Activated naive CD8-positive, alpha-beta T cell treated with anti-CD3 and anti-CD28 coated beads, Interleukin-2, amount 50 U/mL, for 16 hours (primary cell): ENCODE results near the gene ATXN1.
"Not testable (repeated sequence)": the region's sequence is repeated elsewhere in the genome, so short reads cannot be mapped to it uniquely, and the experiment has no call there.

Experiments used
- DNase-seq: peaks from one replicate; pipeline ENCODE4 v3.0.0-alpha.2; 2020; ENCODE audit warnings: low read depth, low spot score

The ATXN1 gene

DNA sequence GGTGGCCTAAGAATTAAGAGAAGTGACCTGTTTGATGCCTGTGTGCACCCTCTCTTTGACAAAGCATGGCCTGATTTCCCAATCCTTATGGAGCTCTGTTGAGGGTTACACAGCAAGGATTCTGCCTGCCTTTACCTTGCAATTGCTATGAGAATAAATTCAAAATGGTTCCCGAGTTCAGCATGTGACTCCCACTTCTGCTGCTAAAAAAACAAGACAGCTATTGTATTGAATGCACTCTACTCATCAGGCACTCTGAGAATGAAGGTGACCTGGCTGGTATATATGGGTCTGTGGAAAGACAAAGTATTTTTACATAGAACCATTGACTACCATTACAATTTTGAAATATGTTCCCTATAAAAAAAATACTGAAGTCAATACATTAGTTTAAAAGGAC is 190.3 kb downstream of the ATXN1 start:
- DNase-seq: no peak

DNA sequence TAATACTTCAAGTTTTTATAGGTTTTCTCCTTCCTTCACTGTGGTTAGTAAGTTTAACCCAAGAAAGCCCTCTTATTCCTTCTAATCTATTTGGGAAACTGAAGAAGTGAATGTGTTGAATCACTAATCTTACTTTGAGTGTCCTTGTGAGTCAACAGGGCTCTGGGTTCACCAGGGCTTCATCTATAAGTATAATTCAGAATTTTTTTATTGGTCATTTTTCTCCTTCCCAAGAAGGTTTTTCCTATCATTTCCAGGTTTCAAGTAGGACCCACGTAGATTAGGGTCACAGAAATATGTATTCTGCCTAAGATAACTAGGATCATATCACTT is 191.1 kb downstream of the ATXN1 start:
- no peak for DNase-seq

DNA sequence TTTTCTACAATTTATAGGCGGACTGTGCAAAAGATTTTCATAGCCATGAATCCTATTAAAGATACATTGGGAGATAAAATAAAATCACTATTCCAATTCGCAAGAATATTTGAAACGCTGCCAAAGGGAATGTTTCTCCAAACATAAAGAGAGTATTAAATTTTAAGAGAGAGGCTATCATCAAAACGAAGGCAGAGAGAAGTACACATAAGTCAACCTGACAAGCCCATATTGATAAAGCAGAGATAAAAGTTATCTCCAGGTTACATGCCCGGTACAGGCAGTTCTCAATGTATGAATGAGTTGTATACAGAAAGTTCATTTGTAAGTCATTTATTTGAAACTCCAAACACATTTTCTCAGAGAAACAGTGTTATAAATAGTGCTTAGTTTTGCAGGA is 193.1 kb downstream of the ATXN1 start:
- DNase-seq: no peak

DNA sequence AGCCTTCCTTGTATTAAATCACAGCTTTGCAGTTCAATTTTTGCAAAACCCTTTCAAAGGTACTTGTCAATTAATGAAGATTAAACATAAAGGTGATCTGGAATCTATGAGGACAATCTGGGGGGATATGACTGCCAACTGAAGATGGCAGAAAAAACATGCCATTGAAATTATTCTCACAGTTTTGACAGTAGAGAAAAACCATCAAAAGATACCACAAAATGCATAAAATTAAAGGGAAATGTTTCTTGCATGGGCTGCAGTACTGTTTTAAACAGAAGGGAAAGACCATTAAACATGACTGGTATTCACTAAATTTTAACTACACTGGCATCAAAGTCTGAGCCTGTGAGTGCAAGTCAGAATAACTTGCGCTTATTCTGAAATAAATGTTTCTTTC is 194.2 kb downstream of the ATXN1 start:
- no peak for DNase-seq

DNA sequence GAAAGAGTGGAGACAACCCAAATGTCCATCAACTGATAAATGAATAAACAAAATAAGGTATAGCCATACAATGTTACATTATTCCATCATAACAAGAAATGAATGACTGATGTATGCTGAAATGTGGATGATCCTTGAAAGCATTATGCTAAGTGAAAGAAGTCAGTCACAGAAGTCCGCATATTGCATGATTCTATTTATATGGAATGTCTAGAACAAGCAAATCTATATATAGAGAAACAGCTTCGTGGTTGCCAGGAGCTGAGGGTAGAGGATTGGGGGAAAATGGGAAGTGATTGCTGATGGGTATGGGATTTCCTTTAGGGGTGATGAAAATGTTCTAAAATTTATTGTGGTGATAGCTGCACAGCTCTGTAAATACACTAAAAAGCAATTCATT is 196.8 kb downstream of the ATXN1 start:
- DNase-seq: no peak

DNA sequence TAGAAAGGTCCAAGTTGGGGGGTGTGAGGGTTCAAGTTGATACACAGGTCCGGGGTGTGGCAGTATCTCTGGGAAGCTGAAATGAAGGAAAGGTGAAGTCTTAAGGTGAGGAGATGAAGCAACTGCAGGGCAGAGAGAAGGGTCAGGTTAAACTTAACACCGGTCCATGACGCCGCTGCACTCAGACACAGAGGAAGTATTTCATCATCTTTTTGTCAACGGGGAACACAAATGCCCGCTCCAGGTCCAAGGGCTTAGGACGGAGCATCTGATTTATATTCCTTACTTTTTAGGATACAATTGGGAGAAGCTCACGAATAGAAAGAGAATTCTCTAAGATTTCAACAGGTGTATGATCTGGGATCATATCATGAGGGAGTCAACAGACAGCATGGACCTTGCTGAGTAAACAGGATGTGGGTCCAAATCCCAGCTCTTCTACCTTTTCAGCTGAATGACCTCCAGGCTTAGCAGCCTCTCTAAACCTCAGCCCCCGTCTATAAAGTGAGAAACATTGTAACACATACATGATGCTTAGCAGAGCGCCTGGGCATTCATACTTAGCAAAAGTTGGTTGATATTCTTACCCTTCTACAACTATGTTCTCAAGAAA is 197.5 kb downstream of the ATXN1 start:
- no peak for DNase-seq

DNA sequence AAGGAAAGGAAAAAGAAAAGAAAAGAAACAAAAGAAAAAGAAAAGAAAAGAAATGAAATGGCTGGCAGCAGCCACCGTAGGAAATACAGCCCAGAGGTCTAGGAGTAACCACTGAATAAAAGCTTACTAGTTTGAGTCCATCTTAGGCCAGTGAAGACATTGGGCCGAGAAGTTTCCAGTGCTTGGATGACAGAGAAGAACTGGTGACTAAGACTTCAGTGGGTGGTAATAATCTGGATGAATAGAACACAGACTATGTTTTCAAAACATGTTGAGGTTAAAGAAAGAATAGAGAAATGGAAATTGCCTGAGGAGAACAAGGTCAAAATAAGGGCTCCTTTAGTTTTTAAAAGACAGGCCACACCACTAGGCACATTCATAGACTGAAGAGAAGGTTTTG is 198.8 kb downstream of the ATXN1 start:
- no peak for DNase-seq

DNA sequence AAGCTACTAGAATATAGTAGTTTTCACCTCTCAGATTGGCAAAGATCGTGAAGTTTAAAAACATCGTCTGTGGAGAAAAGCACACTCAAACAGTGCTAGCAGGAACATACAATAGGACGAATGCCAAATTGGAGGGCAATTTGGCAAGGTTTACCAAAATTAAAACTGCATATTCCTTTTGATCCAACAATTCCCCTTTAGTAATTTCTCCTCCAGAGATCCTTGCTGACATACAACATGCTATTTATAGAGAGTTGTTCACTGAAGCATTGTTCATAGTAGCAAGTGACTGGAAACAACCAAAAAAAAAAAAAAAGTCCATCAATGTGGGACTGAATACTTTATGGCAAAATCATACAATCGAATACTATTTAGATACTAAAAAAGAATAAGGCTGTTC is 202.2 kb downstream of the ATXN1 start:
- DNase-seq: no peak

DNA sequence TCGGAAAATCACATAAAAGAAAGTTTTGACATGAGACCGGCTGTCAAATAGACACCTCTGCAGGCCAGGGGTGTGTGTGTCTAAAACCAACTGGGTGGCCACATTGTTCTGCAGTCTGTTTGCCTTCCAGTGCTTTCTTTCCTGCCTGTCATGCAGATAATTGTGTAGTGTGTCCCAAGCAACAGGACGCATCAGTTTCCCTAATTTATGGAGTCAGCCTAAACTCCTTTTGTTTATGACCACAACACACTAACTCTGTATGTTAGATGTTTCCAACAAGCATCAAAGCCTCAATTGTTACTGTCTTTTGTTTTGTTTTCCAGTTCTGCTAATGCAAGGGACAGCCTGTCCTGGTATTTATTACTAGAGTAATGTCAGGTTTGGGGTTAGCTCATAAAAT is 205.7 kb downstream of the ATXN1 start:
- no peak for DNase-seq

DNA sequence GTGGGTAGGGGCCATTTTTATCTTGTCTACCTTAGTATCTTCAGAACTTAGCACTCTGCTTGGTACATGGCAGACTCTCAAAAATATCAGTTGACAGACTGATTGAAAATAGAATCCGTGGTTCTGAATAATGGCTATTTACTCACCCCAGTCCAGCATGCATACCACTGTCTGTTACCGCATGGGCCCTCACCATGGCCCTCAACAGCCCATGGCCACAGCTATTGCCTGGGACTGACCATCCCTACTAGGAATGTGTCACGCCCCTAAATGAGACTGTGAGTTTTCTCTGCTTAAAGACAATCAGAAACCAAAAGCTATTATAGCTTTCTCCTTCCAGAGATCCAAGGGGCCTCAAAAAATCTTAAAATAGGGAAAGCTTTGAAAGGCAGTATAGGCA is 207.7 kb downstream of the ATXN1 start:
- DNase-seq: no peak

DNA sequence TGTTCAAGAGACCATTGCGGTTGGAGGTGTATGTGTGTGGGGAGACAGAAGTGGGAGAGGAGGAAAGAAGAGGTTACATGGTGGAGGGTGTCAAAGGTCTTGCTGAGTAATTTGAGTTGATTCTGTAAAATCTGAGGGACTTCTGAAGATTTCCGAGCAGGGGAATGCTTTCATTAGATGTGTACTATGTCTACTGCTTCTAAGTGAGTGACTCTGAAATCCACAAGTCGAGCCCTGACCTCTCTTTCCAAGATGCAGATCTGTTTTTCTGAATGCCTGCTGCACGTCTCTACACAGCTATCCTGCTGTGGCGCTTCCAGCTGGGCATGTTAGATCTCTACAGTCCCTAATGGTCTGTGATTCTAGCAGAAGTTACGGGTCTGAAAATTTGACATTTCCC is 209.8 kb downstream of the ATXN1 start:
- DNase-seq: no peak

DNA sequence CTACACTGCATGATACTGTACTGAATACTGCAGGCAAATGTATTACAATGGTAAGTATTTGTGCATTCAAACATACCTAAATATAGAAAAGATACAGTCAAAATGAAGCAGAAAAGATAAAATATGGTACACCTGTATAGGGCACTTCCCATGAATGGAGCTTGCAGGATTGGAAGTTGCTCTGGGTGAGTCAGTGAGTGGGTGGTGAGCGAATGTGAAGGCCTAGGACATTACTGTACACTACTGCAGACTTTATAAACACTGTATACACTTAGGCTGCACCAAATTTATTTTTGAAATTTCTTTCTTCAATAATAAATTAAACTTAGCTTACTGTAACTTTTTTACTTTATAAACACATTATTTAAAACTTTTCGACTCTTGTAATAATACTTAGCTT is 213.1 kb downstream of the ATXN1 start:
- DNase-seq: no peak

DNA sequence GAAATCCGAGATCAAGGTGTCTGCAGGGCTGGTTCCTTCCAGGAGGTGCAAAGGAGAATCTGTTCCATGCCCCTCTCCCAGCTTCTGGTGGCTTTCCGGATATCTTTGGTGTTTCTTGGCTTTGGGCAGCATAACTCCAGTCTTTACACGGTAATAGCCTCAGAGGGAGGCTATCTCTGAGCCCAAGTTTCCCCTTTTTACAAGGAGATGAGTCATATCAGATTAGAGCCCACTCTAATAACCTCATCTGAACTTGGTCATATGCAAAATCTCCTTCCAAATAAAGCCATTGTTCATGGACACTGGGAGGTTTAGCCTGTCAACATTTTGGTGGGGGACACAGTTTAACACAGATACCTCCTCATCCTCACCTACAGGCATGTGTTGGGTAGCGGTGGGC is 213.7 kb downstream of the ATXN1 start:
- DNase-seq: no peak

DNA sequence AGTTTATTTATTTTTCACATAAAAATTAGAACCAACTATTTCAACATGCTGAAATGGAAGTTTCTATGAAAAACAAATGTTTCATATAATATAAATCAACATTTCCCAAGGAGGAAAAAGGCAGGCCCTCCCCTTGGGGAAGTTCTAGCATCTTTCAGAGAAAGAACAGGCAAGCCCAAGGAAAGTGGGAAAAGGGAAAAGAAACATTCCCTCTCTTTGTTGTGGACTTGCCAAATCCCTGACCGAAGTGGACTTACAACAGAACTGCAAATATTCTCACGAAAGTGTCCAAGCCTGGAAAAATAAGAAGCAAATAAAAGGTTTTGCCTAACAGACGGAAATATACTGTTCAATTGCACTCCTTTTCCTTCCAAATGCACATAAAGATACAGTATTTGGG is 214.4 kb downstream of the ATXN1 start:
- no peak for DNase-seq

DNA sequence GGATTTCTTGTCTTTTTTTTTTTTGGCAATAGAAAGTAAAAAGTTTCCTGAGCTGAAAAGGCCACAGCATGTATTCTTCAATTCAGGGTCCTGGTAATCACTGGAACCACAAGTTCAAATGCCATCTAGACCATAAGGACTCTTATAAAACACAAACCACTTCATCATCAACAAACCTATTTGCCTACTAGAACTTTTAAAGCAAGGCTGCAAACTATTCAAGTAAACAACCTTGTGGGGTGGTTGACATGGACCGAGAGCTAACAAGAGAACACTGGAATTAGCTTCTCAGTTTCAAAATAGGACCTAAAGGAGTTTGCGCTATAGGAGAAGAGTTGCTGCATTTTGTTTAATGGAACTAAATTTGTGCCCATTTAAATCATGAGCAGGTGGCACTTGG is 215.9 kb downstream of the ATXN1 start:
- DNase-seq: no peak

DNA sequence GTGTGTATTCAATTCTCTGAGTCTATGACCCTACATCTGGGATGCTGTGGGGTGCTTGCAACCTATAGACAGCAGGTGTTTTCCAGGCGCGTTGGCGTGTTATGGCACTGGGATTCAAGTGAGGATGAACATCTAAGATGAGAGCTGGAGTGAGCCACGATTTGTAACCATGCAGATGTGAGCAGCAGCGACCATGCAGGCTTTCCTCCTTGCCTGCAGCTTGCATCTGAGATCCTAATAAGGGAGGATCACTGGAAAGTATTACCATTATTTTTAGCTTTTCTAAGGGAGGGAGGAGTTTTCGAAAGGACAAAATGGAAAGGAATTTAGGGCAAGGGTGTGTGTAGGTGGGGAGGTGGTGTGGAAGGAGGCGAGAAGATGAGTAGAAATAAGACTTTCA is 216.7 kb downstream of the ATXN1 start:
- DNase-seq: no peak

DNA sequence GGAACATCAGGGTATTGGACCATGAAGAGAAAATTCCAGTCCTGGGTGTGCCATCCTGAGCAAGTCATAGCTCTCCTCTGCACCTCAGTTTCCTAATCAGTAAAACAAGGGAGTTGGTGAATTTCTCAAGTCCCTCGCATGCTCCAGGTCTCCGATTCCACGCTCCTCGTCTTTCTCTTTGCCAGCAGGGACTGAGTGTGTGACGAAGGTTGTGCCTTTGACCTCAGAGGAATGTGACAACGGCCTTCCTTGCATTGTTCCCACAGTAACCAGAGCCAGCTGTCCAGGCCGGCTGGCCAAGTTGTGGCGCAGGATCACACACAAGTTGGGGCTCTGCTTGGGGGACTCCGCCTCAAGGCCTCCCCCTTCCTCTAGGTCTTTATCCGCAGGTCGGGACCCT is 217.3 kb downstream of the ATXN1 start:
- no peak for DNase-seq

DNA sequence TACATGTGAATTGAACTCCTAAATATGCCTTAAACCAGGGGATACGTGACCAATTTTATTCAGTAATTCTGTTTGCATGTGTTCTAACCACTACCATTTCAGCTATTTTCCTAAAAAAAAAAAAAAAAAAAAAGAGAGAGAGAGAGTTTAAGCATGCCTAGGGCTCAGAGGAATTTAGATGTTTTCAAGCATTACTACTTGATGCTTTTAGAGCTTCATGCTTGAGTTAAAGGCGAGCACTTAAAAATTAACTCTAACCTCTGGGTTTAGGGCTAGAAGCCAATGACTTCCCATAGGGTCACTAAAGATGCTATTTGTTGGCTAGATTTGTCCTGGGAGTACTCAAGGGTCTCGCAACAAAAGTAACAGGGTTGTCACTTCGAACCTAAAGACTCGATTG is 217.7 kb downstream of the ATXN1 start:
- DNase-seq: no peak

DNA sequence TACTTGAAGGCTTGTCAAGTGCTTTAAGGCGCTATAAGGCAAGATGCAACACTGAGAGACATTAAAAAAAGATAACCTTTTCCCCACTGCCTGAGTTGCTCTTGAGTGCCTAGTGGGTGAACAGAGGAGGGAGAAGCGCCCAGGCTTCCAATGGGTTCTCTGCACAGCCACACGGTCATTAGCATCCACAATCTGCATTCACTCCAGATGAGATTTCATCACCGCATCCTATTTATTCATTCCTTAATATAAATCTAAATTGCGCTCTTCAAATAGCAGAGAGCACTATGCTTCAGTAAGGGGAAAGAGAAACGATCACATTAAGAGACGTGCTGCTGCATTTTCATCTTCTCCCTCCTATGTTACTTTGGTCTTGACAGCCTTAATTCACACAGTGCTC is 219.2 kb downstream of the ATXN1 start:
- DNase-seq: no peak

DNA sequence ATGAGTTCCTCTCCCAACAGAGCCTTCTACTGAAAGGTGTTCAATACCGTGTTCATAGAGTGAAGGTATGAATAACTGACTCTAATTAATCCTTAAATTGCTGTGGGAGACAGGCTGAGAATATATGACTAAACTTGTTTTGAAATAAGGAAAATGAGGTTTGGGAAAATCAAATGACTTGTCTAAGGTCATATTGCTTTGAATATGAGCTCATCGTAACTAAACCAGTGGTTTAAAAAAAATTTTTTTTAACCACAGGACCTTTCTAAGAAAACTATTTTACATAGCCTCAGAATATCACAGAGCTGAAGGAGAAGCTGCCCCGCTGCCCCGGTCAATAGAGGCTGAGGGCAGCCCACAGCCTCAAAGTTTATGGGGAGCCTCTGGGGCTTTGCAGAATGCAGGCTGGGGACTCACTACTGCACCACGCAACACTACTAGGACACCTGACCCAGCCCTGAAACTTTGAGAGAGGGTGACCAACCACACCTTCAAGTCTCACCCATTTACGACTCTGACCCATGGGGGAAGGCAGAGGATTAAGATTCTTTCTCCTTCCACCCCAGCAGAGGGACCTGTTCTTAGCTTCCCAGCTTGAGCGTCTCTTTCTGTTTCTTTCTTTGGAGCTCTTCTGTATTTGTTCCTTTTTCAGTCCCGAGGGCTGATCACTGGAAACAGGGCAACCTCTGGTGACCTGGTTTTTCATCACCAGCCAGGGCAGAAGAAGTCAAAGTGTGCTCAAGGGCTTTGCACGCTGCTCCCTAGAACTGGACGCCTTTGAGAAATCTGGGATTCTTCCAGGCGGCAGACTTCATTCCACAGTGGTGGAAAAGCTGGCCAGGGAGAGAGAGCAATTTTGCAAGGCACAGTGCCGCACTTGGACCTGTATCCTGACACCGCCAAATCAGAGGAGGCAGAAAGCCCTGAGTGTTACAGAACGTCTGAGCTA is 220.2 kb downstream of the ATXN1 start:
- DNase-seq: no peak

DNA sequence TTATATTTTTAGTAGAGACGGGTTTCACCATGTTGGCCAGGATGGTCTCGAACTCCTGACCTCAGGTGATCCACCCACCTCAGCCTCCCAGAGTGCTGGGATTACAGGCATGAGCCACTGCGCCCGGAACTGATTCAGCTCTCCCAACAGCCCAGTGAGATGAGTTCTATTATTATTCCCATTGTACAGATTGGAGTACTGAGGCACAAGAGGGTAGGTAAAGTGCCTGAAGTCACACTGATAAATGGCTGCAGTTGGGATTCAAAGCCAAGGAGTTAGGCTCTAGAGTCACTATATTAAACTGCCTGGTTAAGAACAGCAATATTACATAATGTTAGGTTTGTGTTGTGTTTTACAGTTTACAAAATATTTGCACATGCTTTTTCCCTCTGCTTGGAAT is 220.9 kb downstream of the ATXN1 start:
- not testable (repeated sequence) for DNase-seq

DNA sequence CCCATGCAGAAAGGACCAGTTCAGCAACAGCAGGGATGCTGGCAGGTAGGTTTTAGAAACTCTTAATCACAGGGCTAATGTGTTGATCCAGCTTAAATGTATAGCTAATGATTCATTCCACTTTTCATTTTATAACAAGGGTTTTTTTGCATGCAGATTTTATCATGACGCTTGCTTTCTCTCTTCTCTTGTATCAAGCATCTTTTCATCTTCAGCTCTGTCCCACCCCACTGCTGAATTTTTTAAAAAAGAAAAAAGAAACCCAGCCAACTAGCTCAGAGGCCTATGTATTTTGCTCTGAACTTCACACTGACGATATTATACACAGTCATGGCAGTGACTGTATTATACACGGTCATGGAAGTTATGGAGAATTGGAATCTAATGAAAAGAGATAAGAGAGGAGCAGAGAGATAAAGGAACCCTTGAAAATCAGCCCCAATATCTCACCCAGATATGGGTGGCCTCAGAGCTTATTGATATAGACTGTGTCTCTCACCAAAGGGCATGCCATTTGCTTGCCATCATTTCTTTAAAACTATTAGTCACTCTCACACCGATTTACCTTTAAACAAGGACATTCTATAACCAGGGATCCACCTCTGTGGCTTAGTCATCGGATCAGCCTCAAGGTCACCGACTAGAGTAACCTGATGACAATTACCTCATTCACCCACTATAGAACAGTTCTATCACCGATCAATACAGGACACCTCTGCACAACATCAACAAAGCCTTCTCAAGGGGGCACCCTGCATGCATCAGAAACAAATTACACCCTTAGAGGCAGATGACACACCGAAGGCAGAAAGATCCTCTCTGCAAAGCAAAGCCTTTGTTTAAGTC is 222.0 kb downstream of the ATXN1 start:
- no peak for DNase-seq

DNA sequence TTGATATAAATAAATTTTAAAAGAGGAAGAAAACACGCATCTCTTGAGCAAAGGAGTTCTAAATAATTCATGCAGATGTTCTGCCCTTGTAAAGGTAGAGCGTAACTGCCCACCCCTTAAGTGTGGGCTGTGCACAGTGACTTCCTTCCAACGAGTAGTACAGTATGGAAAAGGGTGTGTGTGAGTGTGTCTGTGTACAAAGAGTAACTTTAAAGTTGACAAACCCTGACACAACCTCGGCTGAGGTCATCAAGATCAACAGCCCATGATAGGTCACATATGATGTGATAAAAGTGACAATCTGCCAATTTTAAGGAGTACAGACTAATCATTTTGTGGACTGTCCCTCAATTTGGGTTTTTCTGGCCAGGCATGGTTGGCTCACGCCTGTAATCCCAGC is 225.7 kb downstream of the ATXN1 start:
- DNase-seq: no peak
